ENCODE measurements around the gene TCTN1.

GRCh38 chr12:110613071-110613770 lies 708 bp upstream of the TCTN1 start:
- TF ChIP-seq POLR2A (IDR thresholded peaks at IDR 0.05): no peak
- TF ChIP-seq POLR2AphosphoS5 (IDR thresholded peaks at IDR 0.05; ENCODE audit: insufficient read depth in 1 of 2, low read depth in 1 of 2): no peak

Data from vagina (tissue), 2 donors.